Measurements from ENCODE around the gene CAVIN4.
A peak's percentile ranks its signal among the peaks of the same experiment; 100 is the strongest.

The CAVIN4 gene, protein sequence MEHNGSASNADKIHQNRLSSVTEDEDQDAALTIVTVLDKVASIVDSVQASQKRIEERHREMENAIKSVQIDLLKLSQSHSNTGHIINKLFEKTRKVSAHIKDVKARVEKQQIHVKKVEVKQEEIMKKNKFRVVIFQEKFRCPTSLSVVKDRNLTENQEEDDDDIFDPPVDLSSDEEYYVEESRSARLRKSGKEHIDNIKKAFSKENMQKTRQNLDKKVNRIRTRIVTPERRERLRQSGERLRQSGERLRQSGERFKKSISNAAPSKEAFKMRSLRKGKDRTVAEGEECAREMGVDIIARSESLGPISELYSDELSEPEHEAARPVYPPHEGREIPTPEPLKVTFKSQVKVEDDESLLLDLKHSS

DNA sequence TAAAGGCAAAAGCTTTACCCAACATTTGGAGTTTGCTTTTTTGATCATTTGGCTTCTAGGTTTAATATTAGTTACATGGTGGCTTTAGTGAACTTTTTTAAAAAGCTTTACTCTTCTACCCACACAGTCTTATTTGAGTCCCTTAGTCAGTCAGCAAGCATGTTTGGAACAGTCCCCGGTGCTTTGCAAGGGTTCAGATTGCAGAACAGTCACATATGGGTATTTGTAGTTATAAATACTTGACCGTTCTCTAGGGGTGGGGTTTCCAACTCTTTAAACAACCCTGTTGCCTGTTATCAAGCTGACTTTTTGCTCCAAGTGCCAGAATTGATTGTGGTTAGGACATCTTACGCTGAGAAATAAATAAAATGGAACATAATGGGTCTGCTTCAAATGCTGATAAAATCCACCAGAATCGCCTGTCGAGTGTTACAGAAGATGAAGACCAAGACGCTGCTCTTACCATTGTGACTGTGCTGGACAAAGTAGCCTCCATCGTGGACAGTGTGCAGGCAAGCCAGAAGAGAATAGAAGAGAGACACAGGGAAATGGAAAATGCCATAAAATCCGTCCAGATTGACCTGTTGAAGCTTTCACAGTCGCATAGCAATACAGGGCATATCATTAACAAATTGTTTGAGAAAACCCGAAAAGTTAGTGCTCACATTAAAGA lies at the start of gene CAVIN4:
TSS of gene CAVIN4 (plus strand) at position 304 of the 673 bp plus-strand sequence. CDS start at position 369, 65 bp downstream.
- DNase-seq (ENCODE audit: low read depth) = no peak

- DNase-seq (ENCODE audit: low read depth) = no peak
These were observed 43.5 kb upstream of the CAVIN4 start for GRCh38 chr9:100534401-100534800.

DNA sequence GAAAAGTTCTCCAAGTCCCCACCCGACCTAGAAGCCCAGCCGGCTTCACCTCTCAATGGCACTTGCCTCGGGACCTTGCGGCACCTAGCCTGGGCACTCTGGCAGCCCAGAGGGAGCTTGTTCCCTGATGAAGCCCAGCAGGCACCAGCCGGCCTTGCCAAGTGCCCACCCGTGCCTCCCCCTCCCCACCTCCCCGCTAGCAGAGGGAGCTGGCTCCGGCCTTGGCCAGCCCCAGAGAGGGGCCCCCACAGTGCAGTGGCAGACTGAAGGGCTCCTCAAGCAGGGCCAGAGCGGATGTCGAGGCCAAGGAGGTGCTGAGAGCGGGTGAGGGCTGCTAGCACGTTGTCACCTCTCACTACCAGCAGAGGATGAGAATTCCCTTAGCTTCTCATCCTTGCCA lies 37.6 kb upstream of the CAVIN4 start:
- DNase-seq (ENCODE audit: low read depth) = no peak

DNA sequence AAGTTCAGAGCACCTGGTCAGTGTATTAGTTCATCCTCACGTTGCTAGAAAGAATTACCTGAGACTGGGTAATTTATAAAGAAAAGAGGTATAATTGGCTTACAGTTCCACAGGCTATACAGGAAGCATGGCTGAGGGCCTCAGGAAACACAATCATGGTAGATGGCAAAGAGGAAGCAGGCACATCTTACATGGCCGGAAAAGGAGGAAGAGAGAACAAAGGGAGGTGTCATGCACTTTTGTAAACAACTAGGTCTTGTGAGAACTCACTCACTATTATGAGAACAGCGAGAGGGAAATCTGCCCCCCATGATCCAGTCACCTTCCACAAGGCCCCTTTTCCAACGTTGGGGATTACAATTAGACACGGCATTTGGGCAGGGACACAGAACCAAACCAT lies 28.8 kb upstream of the CAVIN4 start:
- no peak for DNase-seq (ENCODE audit: low read depth)

- no peak for DNase-seq (ENCODE audit: low read depth)
These were observed 22.9 kb upstream of the CAVIN4 start for GRCh38 chr9:100554935-100555401.

GRCh38 chr9:100555471-100555870 lies 22.4 kb upstream of the CAVIN4 start:
- no peak for DNase-seq (ENCODE audit: low read depth)

DNA sequence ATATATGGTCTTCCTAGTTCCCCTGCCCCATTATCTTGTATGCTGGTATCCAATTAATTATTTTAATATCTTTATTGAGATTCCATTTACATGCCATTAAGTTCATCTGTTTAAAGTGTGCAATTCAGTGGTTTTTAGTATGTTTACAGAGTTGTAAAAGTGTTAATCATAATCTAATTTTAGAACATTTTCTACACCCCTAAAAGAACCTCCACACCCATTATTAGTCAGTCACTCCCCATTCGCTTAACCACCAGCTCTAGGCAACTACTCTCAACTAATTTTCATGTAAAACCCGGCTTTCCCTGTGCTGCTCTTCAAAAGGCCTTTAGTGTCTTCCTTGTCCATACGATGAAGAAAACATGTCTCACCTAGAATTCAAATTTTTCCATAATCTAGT lies 20.8 kb upstream of the CAVIN4 start:
- no peak for DNase-seq (ENCODE audit: low read depth)

DNA sequence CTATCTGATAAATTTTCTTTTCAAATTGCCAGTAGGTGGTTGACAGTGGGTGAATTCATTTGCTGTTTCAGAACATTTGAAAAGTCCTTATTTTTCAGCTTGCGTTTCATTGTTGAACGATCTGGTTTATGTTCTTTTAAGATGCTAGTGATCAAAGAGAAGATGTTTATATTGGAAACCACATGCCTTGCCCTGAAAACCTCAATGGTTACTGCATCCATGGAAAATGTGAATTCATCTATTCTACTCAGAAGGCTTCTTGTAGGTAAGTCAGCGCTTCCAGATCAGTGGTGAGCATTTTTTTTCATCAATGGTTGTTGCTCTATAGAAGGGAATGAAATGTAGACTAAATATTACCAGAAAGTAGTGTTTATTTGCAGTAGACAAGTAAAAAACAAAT lies 16.6 kb upstream of the CAVIN4 start:
- no peak for DNase-seq (ENCODE audit: low read depth)

- DNase-seq (ENCODE audit: low read depth) = no peak
These were observed 10.0 kb upstream of the CAVIN4 start for GRCh38 chr9:100567856-100568255.

- no peak for DNase-seq (ENCODE audit: low read depth)
These were observed 4.1 kb upstream of the CAVIN4 start for GRCh38 chr9:100573655-100574260.

- DNase-seq (ENCODE audit: low read depth) = no peak
These were observed 2.9 kb upstream of the CAVIN4 start for GRCh38 chr9:100575006-100575405.

GRCh38 chr9:100575765-100576386 lies 2.0 kb upstream of the CAVIN4 start:
- DNase-seq (ENCODE audit: low read depth) = peak; percentile 52

GRCh38 chr9:100578610-100579009 lies 731 bp downstream of the CAVIN4 start:
- no peak for DNase-seq (ENCODE audit: low read depth)

GRCh38 chr9:100579665-100580064 lies 1.8 kb downstream of the CAVIN4 start:
- no peak for DNase-seq (ENCODE audit: low read depth)

DNA sequence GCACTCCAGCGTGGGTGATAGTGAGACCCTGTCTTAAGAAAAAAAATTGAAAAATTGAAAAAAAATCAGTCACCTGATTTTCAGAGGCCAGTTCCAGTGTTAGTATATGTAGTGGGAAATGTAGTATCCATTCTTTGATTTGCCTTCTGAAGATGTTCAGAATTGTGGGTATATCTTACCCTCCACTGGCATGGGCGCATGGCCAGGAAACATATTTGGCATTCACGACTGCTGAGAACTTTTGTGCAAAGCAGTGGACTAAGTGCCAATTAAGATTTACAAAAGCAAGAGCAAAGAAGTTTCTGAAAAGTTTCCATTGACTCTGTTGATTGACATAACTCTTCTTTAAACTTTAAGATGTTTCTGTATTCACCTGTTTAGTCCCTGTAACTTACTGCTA lies 2.4 kb downstream of the CAVIN4 start:
- no peak for DNase-seq (ENCODE audit: low read depth)

- DNase-seq (ENCODE audit: low read depth) = no peak
These were observed 3.2 kb downstream of the CAVIN4 start for GRCh38 chr9:100581081-100581480.

GRCh38 chr9:100581661-100582060 lies 3.8 kb downstream of the CAVIN4 start:
- DNase-seq (ENCODE audit: low read depth) = no peak

DNA sequence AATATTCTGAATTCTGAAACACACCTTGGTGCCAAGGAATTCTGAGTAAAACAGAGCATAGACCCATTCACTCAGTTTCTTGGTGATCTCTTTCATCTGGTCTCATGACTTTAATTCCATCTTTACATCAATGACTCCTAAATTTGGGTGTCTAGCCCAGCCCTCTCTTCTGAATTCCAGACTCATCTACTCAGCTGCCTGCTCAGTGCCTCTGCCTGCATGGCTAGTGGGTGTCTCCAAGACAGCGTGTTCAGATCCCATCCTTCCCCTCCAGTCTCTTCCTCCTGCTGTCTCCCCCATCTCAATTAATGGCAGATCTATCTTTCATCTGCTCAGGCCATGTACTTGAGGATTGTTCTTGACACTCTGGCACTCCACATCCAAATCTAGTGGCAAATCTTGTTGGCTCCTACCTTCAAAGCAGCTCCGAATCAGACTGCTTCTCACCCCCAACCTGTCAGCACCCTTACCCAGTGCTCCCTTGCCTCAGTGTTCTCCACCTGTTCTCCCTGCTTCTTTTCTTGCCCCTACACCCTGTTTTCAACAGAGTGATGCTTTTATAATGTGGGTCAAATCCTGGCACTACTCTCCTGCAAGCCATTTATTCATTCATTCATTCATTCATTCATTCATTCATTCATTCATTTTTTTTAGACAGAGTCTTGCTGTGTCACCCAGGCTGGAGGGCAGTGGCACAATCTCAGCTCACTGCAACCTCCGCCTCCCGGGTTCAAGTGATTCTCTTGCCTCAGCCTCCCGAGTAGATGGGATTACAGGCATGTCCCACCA lies 5.3 kb downstream of the CAVIN4 start:
- no peak for DNase-seq (ENCODE audit: low read depth)

- no peak for DNase-seq (ENCODE audit: low read depth)
These were observed 7.1 kb downstream of the CAVIN4 start for GRCh38 chr9:100584951-100585350.

DNA sequence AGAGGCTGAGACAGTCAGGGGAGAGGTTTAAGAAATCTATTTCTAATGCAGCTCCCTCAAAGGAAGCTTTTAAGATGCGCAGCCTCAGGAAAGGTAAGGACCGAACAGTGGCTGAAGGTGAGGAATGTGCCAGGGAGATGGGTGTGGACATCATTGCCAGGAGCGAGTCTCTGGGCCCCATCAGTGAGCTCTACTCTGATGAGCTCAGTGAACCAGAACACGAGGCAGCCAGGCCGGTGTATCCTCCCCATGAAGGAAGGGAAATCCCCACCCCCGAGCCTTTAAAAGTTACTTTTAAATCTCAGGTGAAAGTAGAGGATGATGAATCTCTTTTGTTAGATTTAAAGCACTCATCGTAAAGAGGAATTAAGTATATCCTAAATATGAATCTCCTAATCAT lies 8.2 kb downstream of the CAVIN4 start:
- DNase-seq (ENCODE audit: low read depth) = no peak

DNA sequence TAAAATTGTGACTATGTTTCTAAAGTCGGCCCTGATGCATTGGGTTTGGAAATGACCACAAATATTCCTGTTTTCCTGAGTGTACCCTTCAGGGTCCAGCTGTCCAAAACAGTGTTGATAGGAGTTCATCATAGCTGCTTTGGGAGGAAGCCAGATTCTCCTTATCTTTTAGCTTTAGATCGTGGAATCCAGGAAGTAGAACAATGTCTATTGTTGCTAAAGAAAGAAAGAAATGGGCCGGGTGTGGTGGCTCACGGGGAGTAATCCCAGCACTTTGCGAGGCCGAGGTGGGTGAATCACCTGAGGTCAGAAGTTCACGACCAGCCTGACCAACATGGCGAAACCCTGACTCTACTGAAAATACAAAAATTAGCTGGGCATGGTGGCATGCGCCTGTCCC lies 9.5 kb downstream of the CAVIN4 start:
- DNase-seq (ENCODE audit: low read depth) = no peak

GRCh38 chr9:100589582-100589981 lies 11.7 kb downstream of the CAVIN4 start:
- no peak for DNase-seq (ENCODE audit: low read depth)
